A549 (cell line): ENCODE measurements around the gene BBX. TPM values are rescaled to one million over a fixed set of nuclear protein-coding genes. Genes with fewer than 3 reads are reported as not detected.

Source experiments
- ATAC-seq, 2 experiments: fragments of 200-7000 bp in 1 of 2; fragments of >200 bp in 1 of 2; cut with Nextera tagmentation in 1 of 2; cut with Tn5 transposase in 1 of 2; 3 replicates each; pipeline versions ENCODE4 v1.8.0 to v1.9.1; 2018 to 2020; ENCODE audit warnings: mild to moderate bottlenecking in 1 of 2, moderate library complexity in 1 of 2
- CTCF ChIA-PET: fragments of 300-600 bp; sonication (Branson Sonifier 250); formaldehyde crosslinking; extraction: SDS; loops from one replicate; lab custom pipeline; 2021; ENCODE audit warnings: antibody characterized with exemption, inconsistent platforms; lab: Yijun Ruan, JAX
- POLR2A ChIA-PET: fragments of 350-600 bp; formaldehyde crosslinking; extraction: SDS; loops from one replicate; lab custom pipeline; 2021; ENCODE audit warnings: antibody characterized with exemption, inconsistent platforms; lab: Yijun Ruan, JAX
- DNase-seq, 2 experiments: peaks; one replicate each; pipeline versions ENCODE4 v3.0.0 to v3.0.0-alpha.2; 2011 to 2016; ENCODE audit warnings: low read depth in 1 of 2, low spot score in 1 of 2
- FAIRE-seq: peaks from 2 replicates; lab custom pipeline; 2011; peaks lifted over from hg19 to GRCh38; lab: Jason Lieb, UNC
- H3K27ac ChIP-seq, 2 experiments: fragments of >200 bp; sonication (Bioruptor Twin); formaldehyde crosslinking; 3 replicates each; pipeline ENCODE4 v1.5.1; 2016 to 2017
- H3K4me1 ChIP-seq: fragments of >200 bp; sonication (Bioruptor Twin); formaldehyde crosslinking; 3 replicates; pipeline ENCODE4 v1.6.1; 2016
- H3K4me2 ChIP-seq: fragments of >200 bp; sonication (Bioruptor Twin); formaldehyde crosslinking; 3 replicates; pipeline ENCODE4 v1.6.1; 2016
- H3K4me3 ChIP-seq: fragments of >200 bp; sonication (Bioruptor Twin); formaldehyde crosslinking; 3 replicates; pipeline ENCODE4 v1.5.1; 2016
- H3K9me3 ChIP-seq: fragments of >200 bp; sonication (Bioruptor Twin); formaldehyde crosslinking; 3 replicates; pipeline ENCODE4 v1.6.1; 2016
- BHLHE40 ChIP-seq: IDR thresholded peaks from 2 replicates; pipeline ENCODE4 v1.6.1; 2012; ENCODE audit warnings: low read depth, low read length, inconsistent platforms
- CBX8 ChIP-seq: fragments of 200-600 bp; sonication (generic); IDR thresholded peaks from 2 replicates; pipeline ENCODE4 v1.6.1; 2016
- EP300 ChIP-seq, 2 experiments: fragments of >200 bp; sonication (Bioruptor Twin); formaldehyde crosslinking; IDR thresholded peaks; 2 replicates in 1 of 2; 3 replicates in 1 of 2; pipeline ENCODE4 v1.6.1; 2016 to 2017
- ESRRA ChIP-seq: fragments of 150-350 bp; IDR thresholded peaks from 2 replicates; pipeline ENCODE4 v1.6.1; 2014; ENCODE audit warnings: mild to moderate bottlenecking, low read length, borderline replicate concordance
- FOSL2 ChIP-seq, 2 experiments: fragments of 450-650 bp in 1 of 2; fragments of >200 bp in 1 of 2; sonication (Bioruptor Twin) in 1 of 2; formaldehyde crosslinking; IDR thresholded peaks; 2 replicates each; pipeline versions ENCODE4 v1.5.0 to v1.6.1; 2016 to 2020; ENCODE audit warnings: mild to moderate bottlenecking in 1 of 2, moderate library complexity in 1 of 2
- HEYL ChIP-seq: fragments of 250-450 bp; sonication (Bioruptor Pico); IDR thresholded peaks from 2 replicates; pipeline ENCODE4 v1.8.0; 2021; ENCODE audit warnings: mild to moderate bottlenecking, moderate library complexity
- HMGXB4 ChIP-seq: fragments of 250-450 bp; sonication (Bioruptor Pico); IDR thresholded peaks from 2 replicates; pipeline ENCODE4 v1.5.0; 2021; ENCODE audit warnings: mild to moderate bottlenecking, moderate library complexity, borderline replicate concordance
- HOXA7 ChIP-seq: fragments of 250-450 bp; sonication (Bioruptor Pico); IDR thresholded peaks from 2 replicates; pipeline ENCODE4 v1.5.0; 2020; ENCODE audit warnings: mild to moderate bottlenecking, moderate library complexity
- HOXB13 ChIP-seq: fragments of 250-450 bp; sonication (Bioruptor Pico); IDR thresholded peaks from 2 replicates; pipeline ENCODE4 v1.5.0; 2020; ENCODE audit warnings: low read depth, mild to moderate bottlenecking, moderate library complexity
- JUN ChIP-seq, 2 experiments: fragments of >200 bp; sonication (Bioruptor Twin); formaldehyde crosslinking; IDR thresholded peaks; 2 replicates in 1 of 2; 3 replicates in 1 of 2; pipeline ENCODE4 v1.6.1; 2016 to 2017
- KDM1A ChIP-seq: fragments of 200-600 bp; sonication (generic); IDR thresholded peaks from 2 replicates; pipeline ENCODE4 v1.6.1; 2016; ENCODE audit warnings: low read depth, mild to moderate bottlenecking
- KDM5A ChIP-seq: fragments of 200-600 bp; sonication (generic); IDR thresholded peaks from 2 replicates; pipeline ENCODE4 v1.6.1; 2016; ENCODE audit warnings: antibody characterized with exemption, mild to moderate bottlenecking
- MAZ ChIP-seq: fragments of 150-350 bp; IDR thresholded peaks from 2 replicates; pipeline ENCODE4 v1.6.1; 2014; ENCODE audit warnings: antibody characterized with exemption, low read depth, low read length, borderline replicate concordance
- NPAS2 ChIP-seq: fragments of 250-450 bp; sonication (Bioruptor Pico); IDR thresholded peaks from 2 replicates; pipeline ENCODE4 v1.8.0; 2022; ENCODE audit warnings: mild to moderate bottlenecking, moderate library complexity, borderline replicate concordance
- PBX3 ChIP-seq: IDR thresholded peaks from 2 replicates; pipeline ENCODE4 v1.6.1; 2012
- PHF8 ChIP-seq: fragments of 200-600 bp; sonication (generic); IDR thresholded peaks from 2 replicates; pipeline ENCODE4 v1.6.1; 2016; ENCODE audit warnings: low read depth, mild to moderate bottlenecking, antibody characterized with exemption, moderate library complexity, borderline replicate concordance
- POLR2A ChIP-seq: IDR thresholded peaks from 2 replicates; pipeline ENCODE4 v1.6.1; 2012; ENCODE audit warnings: mild to moderate bottlenecking, low read length
- RAD21 ChIP-seq, 2 experiments: fragments of >200 bp in 1 of 2; sonication (Bioruptor Twin) in 1 of 2; formaldehyde crosslinking in 1 of 2; IDR thresholded peaks in 1 of 2; conservative IDR thresholded peaks in 1 of 2; 2 replicates in 1 of 2; 3 replicates in 1 of 2; pipeline ENCODE4 v1.6.1; 2012 to 2018; ENCODE audit warnings: inconsistent platforms in 1 of 2
- RARB ChIP-seq: fragments of 250-450 bp; sonication (Bioruptor Pico); IDR thresholded peaks from 2 replicates; pipeline ENCODE4 v1.8.0; 2021; ENCODE audit warnings: mild to moderate bottlenecking, moderate library complexity
- RNF2 ChIP-seq: fragments of 200-600 bp; sonication (generic); IDR thresholded peaks from 2 replicates; pipeline ENCODE4 v1.6.1; 2016; ENCODE audit warnings: low read depth, mild to moderate bottlenecking, antibody characterized with exemption, moderate library complexity, borderline replicate concordance
- TFCP2L1 ChIP-seq: fragments of 250-450 bp; sonication (Bioruptor Pico); IDR thresholded peaks from 2 replicates; pipeline ENCODE4 v1.5.0; 2021; ENCODE audit warnings: mild to moderate bottlenecking
- ZNF302 ChIP-seq: fragments of 250-450 bp; sonication (Bioruptor Pico); IDR thresholded peaks from 2 replicates; pipeline ENCODE4 v1.9.0; 2021; ENCODE audit warnings: inconsistent platforms, mild to moderate bottlenecking, moderate library complexity
- WGBS: methylation state at CpG from one replicate; pipeline ENCODE4 v1.1.6; 2017; ENCODE audit errors: missing lambda C conversion rate; 5-methylcytosine and 5-hydroxymethylcytosine counted together
- polyA plus RNA-seq, 4 experiments: library from polyadenylated mRNA; depleted of rRNA in 3 of 4; stranded (reverse); fragments of >200 nt; fragmentation: RNase III in 1 of 4; extraction: RNeasy Plus Mini Kit Qiagen cat#74134 plus additional on column Dnase treatment in 1 of 4; gene quantifications; 2 replicates in 3 of 4; 3 replicates in 1 of 4; pipeline ENCODE4 v1.2.3, GENCODE V29; 2011 to 2017
- TF ChIP-seq, protein P1 (sequence below): fragments of 150-350 bp; IDR thresholded peaks from 2 replicates; pipeline ENCODE4 v1.6.1; 2014; ENCODE audit warnings: low read depth, mild to moderate bottlenecking, low read length

BBX gene
- polyA plus RNA-seq, 2 of the 4 experiments (the other 2 are of a cell fraction), result 16.7 to 62.8 TPM

- CTCF ChIA-PET, result interaction anchor here (0.9 to 1.7 kb wide), 4 partner anchors 35 to 163 kb away, joined by 3 to 4 read pairs (median 3); no protein-coding TSS in a partner anchor
These were observed 55.3 kb downstream of the BBX start for GRCh38 chr3:107578091-107578490.

DNA sequence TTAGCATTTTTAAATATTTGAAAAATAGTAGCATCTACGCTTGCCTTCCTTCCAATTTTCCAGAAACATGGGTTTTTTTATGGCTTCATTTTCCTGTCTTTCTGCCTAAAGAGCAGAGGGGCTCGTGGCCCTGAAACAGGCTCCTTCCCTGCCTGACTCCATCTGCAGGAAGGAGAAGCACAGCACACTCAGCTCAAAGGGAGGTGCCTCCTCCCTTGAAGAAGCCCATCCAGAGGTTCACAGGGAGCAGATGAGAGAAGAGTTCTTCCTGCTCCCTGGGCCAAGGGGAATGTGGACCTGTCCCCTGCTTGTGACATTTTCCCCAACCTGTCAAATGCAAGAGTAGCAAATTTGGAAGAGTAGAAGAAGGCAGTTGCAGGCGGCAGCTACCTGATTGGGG lies 55.8 kb downstream of the BBX start:
- Histone ChIP-seq H3K4me3 (no peak overlapping the region), H3K27ac (no peak overlapping the region), H3K4me1 (no peaks in the 10 kb centered on the region), H3K9me3 (no peaks in the 10 kb centered on the region), H3K4me2 (no peak overlapping the region)
- FAIRE-seq (no peak), ATAC-seq (peak; percentile 50 to 67; a peak in 4 of 6 replicates), DNase-seq (no peak)
- TF ChIP-seq, protein P1, sequence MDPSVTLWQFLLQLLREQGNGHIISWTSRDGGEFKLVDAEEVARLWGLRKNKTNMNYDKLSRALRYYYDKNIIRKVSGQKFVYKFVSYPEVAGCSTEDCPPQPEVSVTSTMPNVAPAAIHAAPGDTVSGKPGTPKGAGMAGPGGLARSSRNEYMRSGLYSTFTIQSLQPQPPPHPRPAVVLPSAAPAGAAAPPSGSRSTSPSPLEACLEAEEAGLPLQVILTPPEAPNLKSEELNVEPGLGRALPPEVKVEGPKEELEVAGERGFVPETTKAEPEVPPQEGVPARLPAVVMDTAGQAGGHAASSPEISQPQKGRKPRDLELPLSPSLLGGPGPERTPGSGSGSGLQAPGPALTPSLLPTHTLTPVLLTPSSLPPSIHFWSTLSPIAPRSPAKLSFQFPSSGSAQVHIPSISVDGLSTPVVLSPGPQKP, result no peak
- TF ChIP-seq NPAS2 (no peak), HOXB13 (CRISPR knock-in tag) (no peak), JUN (IDR thresholded peaks at IDR 0.05) (no peak)
- WGBS, result 83% methylated on average over 3 of the region's 3 CpGs
- CTCF ChIA-PET, result interaction anchor here (0.9 to 1.7 kb wide), 6 partner anchors 11 to 343 kb away, joined by 3 to 4 read pairs (median 3); no protein-coding TSS in a partner anchor
- POLR2A ChIA-PET, result no interaction called here

More at GRCh38 chr3:107578091-107578490, 55.3 kb downstream of the BBX start:
- Histone ChIP-seq H3K4me1 (no peaks in the 10 kb centered on the region), H3K4me2 (no peak overlapping the region)
- FAIRE-seq (no peak), DNase-seq (no peak)
- TF ChIP-seq ESRRA (no peak), PHF8 (no peak), BHLHE40 (no peak), KDM1A (no peak), CBX8 (no peak), HOXA7 (CRISPR knock-in tag) (no peak), POLR2A (no peak), TFCP2L1 (CRISPR knock-in tag) (no peak)
- TF ChIP-seq, all 56 proteins: peak for 0
- POLR2A ChIA-PET, result no interaction called here
- Histone ChIP-seq H3K4me3 (no peak overlapping the region), H3K27ac (no peak overlapping the region), H3K9me3 (no peaks in the 10 kb centered on the region)
- 91% methylated on average over 2 of the region's 2 CpGs for WGBS
- no peak for ATAC-seq

- ChIA-PET POLR2A (no interaction called here), CTCF (interaction anchor here (1.3 to 1.7 kb wide), 3 partner anchors 12 to 344 kb away, joined by 3 to 4 read pairs (median 4); no protein-coding TSS in a partner anchor)
- Histone ChIP-seq H3K4me1 (no peaks in the 10 kb centered on the region), H3K4me2 (no peak overlapping the region), H3K4me3 (no peak overlapping the region), H3K9me3 (no peaks in the 10 kb centered on the region), H3K27ac (no peak overlapping the region)
- TF ChIP-seq PBX3 (no peak), NPAS2 (no peak), RNF2 (no peak), KDM5A (no peak), FOSL2 (IDR thresholded peaks at IDR 0.05) (no peak), FOSL2 (CRISPR knock-in tag; IDR thresholded peaks at IDR 0.05) (no peak), MAZ (no peak), RAD21 (conservative IDR thresholded peaks at IDR 0.05 in 1 of 2, IDR thresholded peaks at IDR 0.05 in 1 of 2) (no peak), JUN (IDR thresholded peaks at IDR 0.05) (no peak), ZNF302 (CRISPR knock-in tag) (no peak), HEYL (CRISPR knock-in tag) (no peak), RARB (no peak), EP300 (IDR thresholded peaks at IDR 0.05) (no peak), PHF8 (no peak), HMGXB4 (no peak)
- DNase-seq (no peak), ATAC-seq (peak in 1 of 2 experiments; percentile 19; a peak in 2 of 6 replicates), FAIRE-seq (no peak)
- WGBS, result 68% methylated on average over 4 of the region's 4 CpGs
These were observed 56.6 kb downstream of the BBX start for GRCh38 chr3:107579371-107579770.
